T-helper 2 cell treated with Interferon-gamma antibody and Interleukin-4, amounts not matched to agents 100 ng/mL and 5 ng/mL, for 36 hours (primary cell): ENCODE data around the gene FGD6. TPM values are rescaled to one million over a fixed set of nuclear protein-coding genes. Genes with fewer than 3 reads are reported as not detected.
"Not testable (repeated sequence)": the region's sequence is repeated elsewhere in the genome, so short reads cannot be mapped to it uniquely, and the experiment has no call there.

Experiments
- intact Hi-C: fragments of 100-400 bp; cut with micrococcal nuclease; formaldehyde crosslinking; loops from one replicate; pipeline ENCODE4 v1.15.1; 2023
- total RNA-seq: library from RNA; stranded (reverse); gene quantifications from 2 replicates; pipeline ENCODE4 v1.2.3, GENCODE V29; 2022

FGD6 gene
- total RNA-seq = 0.57 and 0.70 TPM in 2 replicates

- intact Hi-C loops = loop anchor here (1.0 to 10.0 kb wide), 16 partner anchors 100 to 1840 kb away; partner anchors contain the start of genes AMDHD1, CCDC38, CRADD and LTA4H
Observed at GRCh38 chr12:95217377-95218149, at the start of gene FGD6, which contains the start of gene VEZT. TSS of gene FGD6 (minus strand) at chr12:95217467. CDS start at chr12:95217240, 227 bp downstream. TSS of gene VEZT (plus strand) at chr12:95217807. CDS start at chr12:95217851, 44 bp downstream.

- intact Hi-C loops = no loop called here
Observed at GRCh38 chr12:95266254-95266653, 49.0 kb upstream of the FGD6 start.

- intact Hi-C loops = no loop called here
Observed at GRCh38 chr12:95265765-95266164, 48.5 kb upstream of the FGD6 start.

GRCh38 chr12:95262808-95263207 lies 45.5 kb upstream of the FGD6 start:
- intact Hi-C loops = no loop called here

GRCh38 chr12:95261109-95261508 lies 43.8 kb upstream of the FGD6 start:
- intact Hi-C loops = no loop called here

GRCh38 chr12:95259368-95259767 lies 42.1 kb upstream of the FGD6 start:
- intact Hi-C loops = no loop called here

GRCh38 chr12:95258803-95259202 lies 41.5 kb upstream of the FGD6 start:
- intact Hi-C loops = no loop called here

- intact Hi-C loops = no loop called here
Observed at GRCh38 chr12:95258151-95258550, 40.9 kb upstream of the FGD6 start.

GRCh38 chr12:95257541-95257940 lies 40.3 kb upstream of the FGD6 start:
- intact Hi-C loops = no loop called here

GRCh38 chr12:95253386-95253785 lies 36.1 kb upstream of the FGD6 start:
- intact Hi-C loops = no loop called here

GRCh38 chr12:95248604-95249360 lies 31.5 kb upstream of the FGD6 start:
- intact Hi-C loops = no loop called here

- intact Hi-C loops = no loop called here
Observed at GRCh38 chr12:95248095-95248494, 30.8 kb upstream of the FGD6 start.

GRCh38 chr12:95244350-95244749 lies 27.1 kb upstream of the FGD6 start:
- intact Hi-C loops = no loop called here

GRCh38 chr12:95243497-95244183 lies 26.4 kb upstream of the FGD6 start:
- intact Hi-C loops = no loop called here

- intact Hi-C loops = no loop called here
Observed at GRCh38 chr12:95241761-95242506, 24.7 kb upstream of the FGD6 start.

- intact Hi-C loops = not testable (repeated sequence)
Observed at GRCh38 chr12:95241138-95241537, 23.9 kb upstream of the FGD6 start.

- intact Hi-C loops = no loop called here
Observed at GRCh38 chr12:95240556-95240955, 23.3 kb upstream of the FGD6 start.

- intact Hi-C loops = not testable (repeated sequence)
Observed at GRCh38 chr12:95239835-95240234, 22.6 kb upstream of the FGD6 start.

- intact Hi-C loops = no loop called here
Observed at GRCh38 chr12:95239216-95239615, 21.9 kb upstream of the FGD6 start.

- intact Hi-C loops = no loop called here
Observed at GRCh38 chr12:95238150-95238549, 20.9 kb upstream of the FGD6 start.

GRCh38 chr12:95237315-95237714 lies 20.0 kb upstream of the FGD6 start:
- intact Hi-C loops = no loop called here
